ENCODE data around the gene PSMB9.
"Not testable (repeated sequence)": the region's sequence is repeated elsewhere in the genome, so short reads cannot be mapped to it uniquely, and the experiment has no call there.

PSMB9 gene

DNA sequence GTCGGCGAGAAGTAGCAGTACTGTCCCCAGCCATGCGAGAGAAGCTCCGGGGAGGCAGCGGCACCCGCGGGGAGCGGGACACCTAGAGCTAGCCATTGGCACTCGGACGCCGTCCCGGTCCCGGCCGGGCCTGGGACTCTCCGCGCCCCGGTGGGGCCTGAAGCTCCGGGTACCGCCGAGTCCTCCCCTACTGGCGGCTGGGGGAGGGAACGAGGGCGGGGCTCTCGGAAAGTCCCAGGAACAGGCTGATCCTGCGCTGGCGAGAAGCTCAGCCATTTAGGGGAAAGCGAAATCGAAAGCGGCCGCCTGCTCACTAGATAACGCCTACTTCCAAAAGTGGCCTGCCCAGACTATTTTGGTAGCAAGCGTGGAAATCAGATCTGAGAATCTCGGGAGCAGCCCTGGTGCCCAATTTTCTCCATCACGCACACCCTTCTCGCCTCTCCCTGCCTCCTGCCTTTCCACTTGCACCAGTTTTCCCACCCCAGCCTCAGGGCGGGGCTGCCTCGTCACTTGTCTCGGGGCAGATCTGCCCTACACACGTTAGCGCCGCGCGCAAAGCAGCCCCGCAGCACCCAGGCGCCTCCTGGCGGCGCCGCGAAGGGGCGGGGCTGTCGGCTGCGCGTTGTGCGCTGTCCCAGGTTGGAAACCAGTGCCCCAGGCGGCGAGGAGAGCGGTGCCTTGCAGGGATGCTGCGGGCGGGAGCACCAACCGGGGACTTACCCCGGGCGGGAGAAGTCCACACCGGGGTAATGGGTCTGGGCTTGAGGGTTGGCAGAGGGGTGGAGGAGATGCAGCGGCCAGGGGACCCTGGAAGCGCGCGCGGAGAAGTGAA lies at the start of gene PSMB9, which contains the start of gene TAP1:
Gene PSMB9 (plus strand): TSS at position 652 of the 835 bp plus-strand sequence. CDS start 38 bp downstream, at position 690.
Gene TAP1 (minus strand): TSS at position 164 of the 835 bp plus-strand sequence. CDS start 68 bp downstream, at position 96.
- DNase-seq (ENCODE audit: low read depth, low spot score), result peak; percentile 96

DNA sequence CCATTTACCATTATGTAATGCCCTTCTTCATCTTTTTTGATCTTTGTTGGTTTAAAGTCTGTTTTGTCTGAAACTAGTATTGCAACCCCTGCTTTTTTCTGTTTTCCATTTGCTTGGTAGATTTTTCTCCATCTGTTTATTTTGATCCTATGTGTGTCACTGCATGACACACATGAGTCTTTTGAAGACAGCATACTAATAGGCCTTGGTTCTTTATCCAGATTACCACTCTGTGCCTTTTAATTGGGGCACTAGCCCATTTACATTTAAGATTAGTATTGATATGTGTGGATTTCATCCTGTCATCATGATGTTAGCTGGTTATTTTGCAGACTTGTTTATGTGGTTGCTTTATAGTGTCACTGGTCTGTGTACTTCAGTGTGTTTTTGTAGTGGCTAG lies 48.6 kb upstream of the PSMB9 start:
- not testable (repeated sequence) for DNase-seq (ENCODE audit: low read depth, low spot score)

DNA sequence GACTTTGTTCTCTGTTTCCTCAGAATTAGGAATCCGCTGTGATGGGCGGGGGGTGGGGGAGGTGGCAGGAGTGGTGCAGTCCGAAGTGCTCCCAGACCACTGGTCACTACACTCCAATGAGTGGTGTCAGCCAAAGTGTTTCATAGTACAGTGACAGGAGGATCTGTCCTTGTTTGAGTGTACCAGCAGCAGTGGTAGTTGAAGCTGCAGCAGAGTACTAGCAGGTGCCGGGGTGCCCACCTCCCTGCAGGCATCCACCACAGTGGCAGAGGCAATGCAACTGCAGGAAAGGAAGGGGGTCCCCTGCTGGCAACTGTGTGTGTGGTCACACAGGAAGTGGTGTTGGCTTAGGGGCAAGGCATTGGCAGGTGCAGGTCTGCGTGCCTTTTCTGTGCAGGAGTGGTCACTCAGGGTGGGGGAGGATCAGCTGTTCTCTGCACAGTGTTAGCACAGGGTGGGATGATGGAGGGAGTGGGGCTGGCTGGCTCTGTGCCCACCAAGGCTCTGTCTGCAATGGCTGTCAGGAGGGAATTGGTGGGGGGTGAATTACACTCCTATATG lies 46.9 kb upstream of the PSMB9 start:
- no peak for DNase-seq (ENCODE audit: low read depth, low spot score)

DNA sequence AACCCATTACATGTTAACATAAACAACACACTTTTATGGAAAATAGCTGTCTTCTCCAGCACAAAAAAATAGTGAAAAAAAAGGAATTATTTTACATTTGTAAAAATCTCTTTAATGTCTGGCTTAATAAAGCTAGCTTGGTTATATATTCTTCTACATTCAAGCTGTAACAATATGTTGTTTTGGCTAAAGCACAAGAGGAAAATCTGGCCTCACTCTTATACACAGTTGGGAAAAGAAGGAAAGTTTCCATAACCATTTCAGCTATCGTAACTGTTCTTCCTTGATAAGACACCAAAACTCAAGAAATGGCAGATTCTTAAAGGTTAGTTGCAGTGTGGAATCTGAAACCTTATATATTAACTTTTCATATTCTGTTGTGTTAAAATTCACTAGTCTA lies 44.8 kb upstream of the PSMB9 start:
- DNase-seq (ENCODE audit: low read depth, low spot score), result no peak

DNA sequence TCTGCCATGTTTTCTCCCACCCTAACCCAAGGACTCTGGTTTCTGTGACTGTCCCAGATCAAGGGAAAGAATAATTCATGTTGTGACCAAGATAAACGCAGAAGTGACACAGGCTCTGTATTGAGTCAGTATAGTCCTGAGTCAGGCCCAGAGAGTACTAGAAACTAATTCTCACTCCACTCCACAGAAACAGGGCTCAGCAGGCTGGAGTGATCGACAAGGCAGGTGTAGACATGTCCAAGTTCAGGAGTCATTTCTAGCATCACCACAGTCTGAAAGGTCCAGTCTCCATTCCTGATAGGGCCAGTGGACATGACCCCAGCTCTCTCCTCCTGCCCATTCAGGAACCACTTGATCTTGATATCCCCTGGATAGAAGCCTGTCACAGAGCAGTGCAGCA lies 39.8 kb upstream of the PSMB9 start:
- DNase-seq (ENCODE audit: low read depth, low spot score), result no peak

DNA sequence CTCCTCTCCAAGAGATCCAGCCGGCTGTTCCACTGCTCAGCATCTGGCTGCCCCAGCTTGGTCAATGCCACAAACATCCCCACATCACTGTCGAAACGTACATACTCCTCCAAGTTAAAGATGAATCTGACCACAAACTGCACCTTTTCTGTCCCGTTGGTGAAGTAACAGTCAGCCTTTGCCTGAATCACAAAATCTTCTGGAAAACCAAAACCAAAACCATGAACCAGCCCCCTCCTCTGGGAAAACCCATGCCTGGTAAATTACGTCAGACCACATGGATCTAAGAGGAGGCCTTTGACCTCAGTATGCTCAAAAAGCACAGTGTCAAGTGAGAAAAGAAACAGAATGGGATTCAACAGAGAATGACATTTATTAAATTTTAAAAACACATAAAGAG lies 38.9 kb upstream of the PSMB9 start:
- DNase-seq (ENCODE audit: low read depth, low spot score), result no peak

DNA sequence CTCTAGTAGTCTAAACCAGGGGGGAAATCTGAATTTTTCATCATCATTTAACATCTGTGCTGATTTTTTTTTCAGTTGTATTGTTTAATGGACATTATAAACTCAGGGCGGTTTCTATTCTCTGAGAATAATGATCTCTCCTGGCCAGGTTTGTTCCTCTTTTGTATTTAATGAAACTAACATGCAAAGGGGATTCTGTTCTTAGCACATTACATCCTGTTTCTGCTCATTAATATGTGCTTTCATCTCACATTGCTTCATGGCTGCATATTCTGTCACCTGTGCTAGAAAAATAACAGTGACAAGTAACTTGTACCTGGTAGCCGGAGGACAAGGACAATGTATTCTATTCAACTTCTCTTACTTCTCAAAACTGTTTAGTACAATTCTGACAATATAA lies 38.0 kb upstream of the PSMB9 start:
- DNase-seq (ENCODE audit: low read depth, low spot score), result no peak

DNA sequence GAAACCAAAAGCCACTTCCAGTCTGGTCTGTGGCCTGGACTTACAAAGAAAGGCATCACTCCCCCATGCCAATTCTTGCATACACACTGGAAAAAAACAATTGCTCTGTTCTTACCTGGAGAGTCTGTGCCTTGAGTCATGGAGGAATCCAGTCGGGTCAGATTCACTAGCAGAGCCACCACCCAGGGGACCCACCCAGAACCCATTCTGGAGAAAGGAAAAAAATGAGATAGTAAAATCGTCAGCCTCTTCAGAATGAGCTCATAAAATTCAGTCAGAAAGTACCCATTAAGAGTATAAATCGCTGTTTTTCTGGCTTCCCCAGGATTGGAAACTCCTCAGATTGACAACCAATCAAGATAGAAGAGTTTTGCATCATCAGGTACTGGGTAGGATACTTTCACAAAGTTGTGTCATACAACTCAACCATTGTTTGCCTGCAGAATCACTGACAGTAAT lies 37.2 kb upstream of the PSMB9 start, which contains the start of gene HLA-DOB:
Gene HLA-DOB (minus strand): TSS at position 257 of the 459 bp plus-strand sequence. CDS start 51 bp downstream, at position 206.
- no peak for DNase-seq (ENCODE audit: low read depth, low spot score)

DNA sequence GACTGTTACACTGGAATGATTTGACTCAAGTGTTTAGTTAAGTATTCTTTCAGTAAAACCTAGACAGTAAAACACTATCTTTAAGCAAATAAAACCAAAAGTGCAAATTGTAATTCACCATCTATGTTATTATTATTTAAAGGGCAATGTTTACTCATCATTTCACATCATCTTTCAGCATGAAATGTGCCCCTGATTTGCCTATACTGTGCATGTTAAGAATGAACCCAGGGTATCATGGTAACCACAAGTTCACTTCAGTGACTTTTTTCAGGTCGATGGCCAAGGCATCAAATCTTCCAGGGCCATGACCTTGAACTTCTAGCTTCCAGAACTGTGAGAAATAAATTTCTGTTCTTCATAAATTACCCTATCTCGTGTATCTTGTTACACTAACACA lies 35.1 kb upstream of the PSMB9 start:
- no peak for DNase-seq (ENCODE audit: low read depth, low spot score)

DNA sequence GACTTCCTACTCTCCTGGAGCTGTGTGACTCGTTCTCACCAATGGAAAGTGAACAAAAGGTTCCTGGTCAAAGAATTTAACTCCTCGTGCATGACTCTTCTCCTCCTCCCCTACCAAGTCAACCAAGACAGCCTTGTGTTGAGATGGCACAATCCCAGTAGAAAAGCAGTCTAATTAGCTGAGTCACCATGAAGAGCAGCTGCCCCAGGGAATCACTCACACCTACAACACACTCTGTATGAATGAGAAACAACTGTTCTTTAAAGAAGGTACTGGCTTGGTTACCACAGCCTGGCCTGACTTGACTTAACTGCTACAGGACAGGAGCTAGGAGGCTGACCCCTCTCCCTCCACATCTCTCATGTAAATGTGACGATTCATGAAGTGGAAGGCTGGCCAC lies 34.3 kb upstream of the PSMB9 start:
- DNase-seq (ENCODE audit: low read depth, low spot score), result no peak

DNA sequence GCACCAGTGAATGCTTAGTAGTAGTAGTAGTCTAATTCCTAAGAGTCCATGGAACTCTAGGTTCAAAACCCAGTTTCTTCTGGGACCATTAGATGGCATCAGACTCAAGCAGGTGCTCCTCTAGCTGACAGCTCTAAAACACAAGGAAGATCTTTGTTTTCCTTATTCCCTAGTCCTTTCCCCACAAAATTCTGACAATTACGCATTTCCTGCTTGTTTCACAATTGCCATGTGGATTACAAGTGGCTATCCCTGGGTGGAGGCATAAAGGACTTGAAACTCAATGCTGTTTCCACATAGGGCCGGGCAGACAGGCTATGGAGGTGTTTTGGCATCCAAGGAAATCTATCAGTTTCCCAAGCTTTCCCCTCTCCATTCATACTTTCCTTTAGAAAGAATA lies 28.0 kb upstream of the PSMB9 start:
- DNase-seq (ENCODE audit: low read depth, low spot score), result no peak

DNA sequence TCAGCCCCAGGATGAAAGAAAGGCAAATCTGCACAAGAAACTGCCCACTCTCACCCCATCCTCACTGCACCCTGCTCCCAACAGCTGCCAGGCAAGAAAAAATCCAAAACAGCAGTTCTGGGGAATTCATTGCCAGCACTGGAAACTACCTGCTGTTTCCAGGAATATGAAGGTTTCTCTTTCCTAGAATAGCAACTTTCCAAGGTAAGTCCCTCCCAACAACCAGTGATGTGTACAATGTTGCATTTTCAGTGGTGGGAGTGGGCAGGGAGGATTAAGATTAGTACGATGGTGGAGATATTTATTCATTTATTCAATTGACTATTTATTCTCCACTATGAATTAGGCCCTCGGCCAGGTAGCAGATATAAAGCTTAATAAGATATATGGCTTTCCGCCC lies 27.0 kb upstream of the PSMB9 start:
- DNase-seq (ENCODE audit: low read depth, low spot score), result no peak

DNA sequence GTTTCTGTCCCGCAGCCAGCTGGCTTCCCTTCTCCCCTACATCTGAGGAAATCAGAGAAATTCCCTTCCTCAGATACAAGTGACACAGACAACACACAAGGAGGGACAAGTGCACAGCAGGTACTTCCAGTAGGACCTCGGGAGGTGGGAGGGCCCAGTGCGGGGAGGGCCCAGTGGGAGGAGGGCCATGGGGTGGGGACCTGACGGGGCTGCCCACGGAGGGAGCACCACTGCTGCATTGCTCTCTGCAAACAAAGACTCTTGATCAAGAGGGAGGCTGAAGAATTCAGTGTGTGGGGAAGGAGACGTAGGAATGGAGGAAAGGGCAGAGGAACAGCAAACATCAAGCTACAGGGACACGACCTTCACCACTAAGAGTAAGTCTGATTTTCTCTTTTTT lies 24.5 kb upstream of the PSMB9 start:
- DNase-seq (ENCODE audit: low read depth, low spot score), result no peak

DNA sequence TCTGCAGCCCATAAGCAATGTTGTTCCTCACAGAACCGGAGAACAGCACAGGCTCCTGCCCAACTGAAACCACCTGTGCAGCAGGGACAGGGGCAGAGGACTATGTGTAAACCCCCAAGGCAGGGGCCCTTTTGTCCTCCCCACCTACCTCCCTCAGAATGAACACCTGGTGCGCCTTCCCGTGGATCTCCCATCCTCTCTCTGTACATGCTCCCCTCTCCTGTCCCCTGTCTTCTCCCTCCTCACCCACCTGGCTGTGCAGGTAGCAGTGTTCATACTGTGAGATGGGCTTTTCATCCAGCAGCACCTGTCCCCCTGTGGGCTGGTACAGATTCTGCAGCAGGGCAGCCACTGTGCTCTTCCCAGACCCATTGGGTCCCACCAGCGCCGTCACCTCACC lies 24.0 kb upstream of the PSMB9 start:
- no peak for DNase-seq (ENCODE audit: low read depth, low spot score)

DNA sequence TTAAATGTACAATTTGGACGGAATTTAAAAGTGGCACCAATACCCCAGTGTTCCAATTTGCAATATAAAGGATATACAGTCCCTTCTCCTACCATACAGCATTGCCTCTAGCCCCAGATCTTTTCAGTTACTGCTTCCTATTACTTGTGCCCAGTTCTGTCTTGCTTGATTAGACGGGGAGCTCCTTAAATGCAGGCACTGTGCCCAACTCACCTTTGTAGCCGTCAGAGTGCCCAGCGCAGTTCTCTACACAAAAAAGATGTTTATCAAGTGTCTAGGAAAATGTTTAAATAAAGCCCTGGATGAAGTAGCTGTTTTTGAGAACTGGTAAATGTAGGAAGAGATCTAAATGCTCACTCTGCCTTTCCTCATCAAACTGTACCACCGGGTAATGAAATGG lies 23.1 kb upstream of the PSMB9 start:
- DNase-seq (ENCODE audit: low read depth, low spot score), result no peak

DNA sequence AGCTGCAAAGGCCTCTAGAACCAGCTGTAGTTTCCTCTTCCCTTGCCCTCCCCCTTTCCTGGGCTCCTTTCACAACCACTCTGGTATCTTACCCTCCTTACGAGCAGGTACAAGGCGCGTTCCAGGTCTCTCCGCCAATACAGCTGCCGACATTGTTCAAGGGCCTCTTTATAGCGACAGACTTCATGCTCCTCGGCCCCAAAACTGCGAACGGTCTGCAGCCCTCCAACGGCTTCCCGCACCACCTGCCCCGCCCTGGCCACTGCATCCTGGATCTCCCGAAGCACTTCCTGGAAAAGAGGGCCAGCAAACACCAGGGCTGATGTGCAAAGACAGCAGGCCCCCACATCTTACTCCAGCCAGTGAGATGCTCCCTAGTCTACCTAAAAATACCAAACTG lies 21.5 kb upstream of the PSMB9 start:
- no peak for DNase-seq (ENCODE audit: low read depth, low spot score)

DNA sequence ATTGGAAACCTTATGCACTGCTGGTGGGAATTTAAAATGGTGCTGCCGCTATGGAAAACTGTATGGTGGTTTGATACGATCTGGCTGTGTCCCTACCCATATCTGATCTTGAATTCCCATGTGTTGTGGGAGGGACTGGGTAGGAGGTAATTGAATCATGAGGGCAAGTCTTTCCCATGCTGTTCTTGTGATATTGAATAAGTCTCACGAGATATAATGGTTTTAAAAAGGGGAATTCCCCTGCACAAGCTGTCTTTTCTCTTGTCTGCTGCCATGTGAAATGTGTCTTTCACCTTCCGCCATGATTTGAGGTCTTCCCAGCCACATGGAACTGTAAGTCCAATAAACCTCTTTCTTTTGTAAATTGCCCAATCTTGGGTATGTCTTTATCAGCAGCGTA lies 20.3 kb upstream of the PSMB9 start:
- DNase-seq (ENCODE audit: low read depth, low spot score), result no peak

DNA sequence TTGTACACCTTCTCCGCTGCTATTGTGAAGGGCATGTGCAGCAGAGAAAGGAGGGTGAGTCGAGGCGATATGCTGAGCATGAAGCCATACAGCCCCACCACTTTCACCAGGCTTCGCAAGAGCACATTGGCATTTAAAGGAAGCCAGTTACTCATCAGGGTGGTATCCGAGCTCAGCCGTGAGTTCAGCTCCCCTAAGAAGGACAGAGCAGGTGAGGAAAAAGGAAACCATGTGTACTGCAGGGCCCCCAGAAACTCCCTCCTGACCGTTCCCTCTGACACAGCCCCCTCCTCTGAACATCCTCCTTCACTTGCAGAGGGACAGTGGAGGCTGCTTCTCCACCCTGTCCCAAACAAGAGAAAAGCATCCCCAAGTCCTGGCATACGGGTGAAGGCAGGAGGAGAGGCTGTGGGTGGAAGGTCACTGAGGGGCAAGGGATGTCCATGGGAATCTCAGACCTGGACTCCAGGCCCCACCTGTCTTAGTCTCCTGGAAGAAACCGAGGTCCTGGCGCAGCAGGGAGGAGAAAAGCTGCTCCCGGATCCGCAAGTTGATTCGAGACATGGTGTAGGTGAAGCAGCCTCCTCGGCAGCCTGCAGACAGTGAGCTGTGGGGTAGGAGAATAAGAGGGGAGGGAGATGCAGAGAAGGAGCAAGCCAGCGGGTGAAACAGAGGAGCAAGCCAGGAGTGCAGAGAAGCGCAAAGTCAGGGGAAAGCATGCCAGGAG lies 18.7 kb upstream of the PSMB9 start:
- no peak for DNase-seq (ENCODE audit: low read depth, low spot score)

DNA sequence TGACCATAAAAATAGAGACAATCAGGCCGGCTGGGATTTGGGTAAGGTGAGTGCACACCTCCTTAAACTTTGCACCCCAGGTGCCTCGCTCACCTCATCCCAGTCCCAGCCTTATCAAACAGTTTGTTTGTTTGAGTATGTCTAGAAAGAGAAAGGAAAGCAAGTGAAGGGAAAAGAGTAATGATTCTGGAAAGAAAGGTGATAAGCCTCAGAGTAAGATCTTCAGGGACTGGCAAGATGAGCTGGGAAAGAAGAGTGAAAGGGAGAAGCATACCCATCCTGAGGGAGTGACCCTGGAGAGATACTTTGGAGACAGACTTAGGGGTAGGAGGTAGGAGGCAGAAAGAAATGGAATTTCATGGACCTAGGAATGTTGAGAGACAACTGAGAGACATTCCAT lies 17.1 kb upstream of the PSMB9 start:
- DNase-seq (ENCODE audit: low read depth, low spot score), result no peak

DNA sequence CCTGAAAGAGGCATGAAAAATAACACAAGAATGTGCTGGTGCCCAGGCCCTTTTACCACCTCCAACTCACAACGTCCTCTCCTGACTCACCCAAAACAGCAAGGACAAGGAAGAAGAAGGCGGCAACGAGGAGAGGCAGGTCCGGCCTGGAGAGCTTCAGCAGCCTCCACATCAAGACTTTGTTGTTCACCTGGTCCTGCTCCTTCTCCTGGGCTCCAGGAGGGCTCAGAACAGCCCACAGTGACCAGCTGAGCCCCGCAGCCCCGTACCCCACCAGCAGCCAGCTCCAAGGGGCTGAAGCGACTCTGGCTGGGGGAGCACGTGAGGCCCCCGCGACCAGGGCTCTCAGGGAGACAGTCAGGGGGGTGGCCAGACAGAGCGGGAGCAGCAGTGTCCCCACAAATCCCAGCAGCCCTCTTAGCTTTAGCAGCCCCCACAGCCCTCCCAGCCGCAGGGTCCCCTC lies 16.3 kb upstream of the PSMB9 start:
- DNase-seq (ENCODE audit: low read depth, low spot score), result no peak

DNA sequence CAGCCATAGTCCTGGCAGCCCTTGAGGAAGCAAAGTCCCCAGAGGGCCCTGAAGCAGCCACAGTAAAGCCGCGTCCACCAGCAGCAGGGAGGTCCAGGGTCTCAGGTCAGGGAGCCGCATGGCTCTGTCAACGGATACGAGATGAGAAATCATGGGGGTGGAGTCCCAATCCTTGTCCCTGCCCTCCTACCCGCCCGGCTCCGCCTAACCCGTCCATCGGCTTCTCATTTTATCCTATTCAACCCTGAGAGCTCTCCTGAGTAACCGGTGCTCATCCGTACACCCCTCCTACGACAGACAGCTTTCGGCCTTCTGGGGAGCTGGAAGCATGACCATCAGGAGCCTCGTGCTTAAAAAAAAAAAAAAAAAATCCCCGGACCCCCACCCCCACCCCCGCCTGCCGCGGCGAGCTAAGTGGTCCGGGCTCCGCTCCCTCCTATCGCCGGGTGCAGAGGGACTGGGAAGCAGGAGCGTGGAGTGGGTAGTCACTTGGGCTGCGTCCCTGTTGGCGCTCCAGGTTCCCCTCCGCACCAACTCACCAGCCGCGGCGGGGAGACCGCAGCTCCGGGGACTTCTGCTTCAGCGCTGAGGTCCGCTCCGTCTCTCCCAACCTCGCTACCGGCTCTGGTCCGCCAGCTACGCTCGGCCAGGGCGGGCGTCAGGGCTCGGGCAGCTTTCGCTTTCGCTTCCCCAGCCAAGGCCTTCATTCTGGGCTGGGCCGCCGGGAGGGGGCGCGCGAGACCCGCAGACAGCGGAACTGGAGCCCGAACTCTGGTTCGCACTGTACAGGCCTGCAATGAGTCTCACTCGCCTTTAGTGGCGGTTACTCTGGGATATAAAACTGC lies 15.7 kb upstream of the PSMB9 start, which contains the start of gene TAP2:
Gene TAP2 (minus strand): TSS at position 626 of the 845 bp plus-strand sequence. CDS start 506 bp downstream, at position 120.
- DNase-seq (ENCODE audit: low read depth, low spot score), result peak; percentile 94
